ENCODE data around the gene C4orf46. TPM values are rescaled to one million over a fixed set of nuclear protein-coding genes. Genes with fewer than 3 reads are reported as not detected.
A peak's percentile ranks its signal among the peaks of the same experiment; 100 is the strongest.
"Not testable (repeated sequence)": the region's sequence is repeated elsewhere in the genome, so short reads cannot be mapped to it uniquely, and the experiment has no call there.

C4orf46 gene
- polyA plus RNA-seq, 5 donors: 16.6 to 34.5 (median 22.6) TPM

GRCh38 chr4:158663255-158663654 is 8.4 kb downstream of the C4orf46 start:
- not testable (repeated sequence) for DNase-seq

DNA sequence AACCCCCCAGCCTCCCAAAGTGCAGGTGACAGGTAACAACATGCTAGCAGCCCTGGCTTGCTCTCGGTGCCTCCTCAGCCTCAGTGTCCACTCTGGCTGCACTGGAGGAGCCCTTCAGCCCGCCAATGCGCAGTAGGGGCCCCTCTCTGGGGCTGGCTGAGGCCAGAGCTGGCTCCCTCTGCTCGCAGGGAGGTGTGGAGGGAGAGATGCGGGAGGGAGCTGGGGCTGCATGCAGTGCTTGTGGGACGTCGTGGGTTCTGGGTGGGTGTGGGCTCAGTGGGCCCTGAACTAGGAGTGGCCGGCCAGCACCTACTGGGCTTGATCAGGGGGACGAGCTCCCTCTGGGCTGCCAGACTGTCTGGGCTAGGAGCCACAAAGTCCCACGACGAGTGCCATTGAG is 14.4 kb downstream of the C4orf46 start:
- no peak for DNase-seq

DNA sequence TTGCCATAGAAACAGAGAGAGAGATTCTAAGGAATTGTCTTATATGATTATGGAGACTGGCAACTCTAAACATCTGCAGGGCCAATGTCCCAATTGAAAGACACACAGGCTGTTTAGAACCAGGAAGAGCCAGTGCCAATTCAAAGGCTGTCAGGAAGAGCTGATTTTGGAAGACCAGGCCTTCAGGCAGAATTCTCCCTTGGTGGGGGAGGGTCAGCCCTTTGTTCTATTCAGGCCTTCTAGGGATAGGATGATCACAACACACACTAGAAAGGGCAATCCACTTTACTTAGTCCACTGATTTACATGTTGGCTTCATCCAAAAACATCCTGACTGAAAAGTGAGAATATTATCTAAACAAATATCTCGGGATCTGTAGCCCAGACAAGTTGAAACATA is 15.2 kb downstream of the C4orf46 start:
- no peak for DNase-seq

GRCh38 chr4:158652920-158653319 is 18.8 kb downstream of the C4orf46 start:
- DNase-seq: no peak

DNA sequence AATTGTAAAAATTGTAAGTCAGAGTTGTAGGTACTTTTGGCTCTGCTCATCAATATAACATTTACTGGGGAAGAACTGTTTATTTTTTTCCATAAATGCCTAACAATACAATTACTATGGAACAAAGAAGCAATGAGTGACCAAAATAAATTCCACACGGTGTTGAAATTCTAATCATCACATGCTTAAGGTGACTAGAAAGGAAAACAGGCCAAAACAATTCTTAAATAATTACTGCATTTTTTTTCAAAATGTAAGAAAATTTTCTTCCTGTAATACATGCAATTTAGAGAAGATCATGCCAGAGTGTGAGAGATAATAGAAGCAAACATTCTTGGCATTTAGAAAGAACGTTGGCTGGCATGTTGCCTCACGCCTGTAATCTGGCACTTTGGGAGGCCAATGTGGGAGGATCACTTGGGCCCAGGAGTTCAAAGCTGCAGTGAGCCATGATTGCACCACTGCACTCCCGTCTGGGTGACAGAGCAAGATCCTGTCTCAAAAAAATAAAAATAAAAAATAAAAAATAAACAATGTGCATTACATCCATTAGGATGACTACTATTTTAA is 22.5 kb downstream of the C4orf46 start:
- DNase-seq: no peak

DNA sequence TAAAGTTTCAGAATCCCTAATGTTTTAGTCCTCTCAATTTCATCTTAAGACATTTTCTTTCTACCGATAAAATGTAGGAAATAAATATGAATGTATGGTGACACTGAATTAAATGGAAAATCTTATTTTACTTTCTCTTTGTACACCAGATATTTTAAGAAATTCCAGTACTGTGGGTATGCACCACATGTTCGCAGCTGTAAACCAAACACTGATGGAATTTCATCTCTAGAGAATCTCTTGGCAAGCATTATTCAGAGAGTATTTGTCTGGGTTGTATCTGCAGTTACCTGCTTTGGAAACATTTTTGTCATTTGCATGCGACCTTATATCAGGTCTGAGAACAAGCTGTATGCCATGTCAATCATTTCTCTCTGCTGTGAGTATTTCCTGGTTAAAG is 26.9 kb downstream of the C4orf46 start:
- no peak for DNase-seq

- no peak for DNase-seq
These were observed 27.3 kb downstream of the C4orf46 start for GRCh38 chr4:158644356-158644755.

- DNase-seq: no peak
These were observed 35.1 kb downstream of the C4orf46 start for GRCh38 chr4:158636619-158637018.

- DNase-seq: no peak
These were observed 40.8 kb downstream of the C4orf46 start for GRCh38 chr4:158630893-158631292.

DNA sequence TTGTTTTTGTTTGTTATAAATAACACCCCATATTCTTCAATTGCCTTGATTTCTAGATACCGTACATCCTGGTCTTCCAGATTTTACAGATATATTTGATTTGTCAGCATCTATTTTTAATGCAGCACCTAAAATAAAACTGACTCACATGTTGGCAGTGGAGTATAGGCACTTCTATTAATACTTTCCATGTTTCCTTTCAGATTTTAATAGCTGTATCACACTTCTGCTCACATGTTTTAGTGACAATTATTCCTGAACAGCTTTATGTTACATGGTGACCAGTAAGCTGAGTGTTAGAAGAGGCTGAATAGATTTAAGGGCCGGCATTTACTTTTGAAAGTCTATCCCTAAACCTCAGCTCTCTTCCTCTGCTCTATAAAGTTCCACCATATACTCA is 46.1 kb downstream of the C4orf46 start:
- DNase-seq: no peak

DNA sequence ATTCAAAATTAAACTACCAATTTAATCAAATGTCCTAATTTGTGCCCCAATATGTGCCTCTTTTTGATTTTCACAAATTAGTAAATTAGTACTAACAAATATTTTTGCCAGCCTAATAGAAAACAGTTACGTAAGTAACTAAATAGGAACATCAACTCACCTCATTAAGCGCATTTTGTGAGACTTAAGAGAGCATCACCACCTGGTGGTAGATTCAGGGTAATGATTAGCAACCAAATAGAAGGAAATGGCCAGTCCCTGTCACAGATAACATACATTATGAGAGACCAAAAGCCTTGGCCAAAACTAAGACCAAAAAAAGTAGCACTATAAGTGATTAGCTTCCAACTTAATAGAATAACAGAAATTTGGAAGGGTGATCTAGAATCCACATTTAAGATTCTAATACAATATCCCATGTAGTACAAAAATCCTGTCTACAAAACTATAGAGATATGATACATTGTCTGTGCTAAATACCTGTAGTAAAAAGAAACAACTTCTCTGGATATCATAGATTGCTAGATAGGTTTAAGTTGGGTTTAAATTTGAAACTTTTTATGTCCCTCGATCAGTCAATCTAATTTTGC is 46.7 kb downstream of the C4orf46 start:
- DNase-seq: peak; percentile 10 to 11

GRCh38 chr4:158622251-158622650 is 49.4 kb downstream of the C4orf46 start:
- DNase-seq: no peak

DNA sequence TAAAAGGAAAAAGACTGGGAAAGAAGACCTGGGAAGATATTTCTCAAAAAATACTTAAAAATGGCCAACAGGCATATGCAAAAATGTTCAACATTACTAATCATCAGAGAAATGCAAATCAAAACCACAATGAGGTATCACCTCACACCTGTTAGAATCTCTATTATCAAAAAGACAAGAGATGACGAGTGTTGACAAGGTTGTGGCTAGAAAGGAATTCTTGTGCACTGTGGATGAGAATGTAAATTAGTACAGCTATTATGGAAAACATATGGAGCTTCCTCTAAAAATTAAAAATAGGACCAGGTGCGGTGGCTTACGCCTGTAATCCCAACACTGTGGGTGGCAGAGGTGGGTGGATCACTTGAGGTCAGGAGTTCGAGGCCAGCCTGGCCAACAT is 50.0 kb downstream of the C4orf46 start:
- DNase-seq: no peak

DNA sequence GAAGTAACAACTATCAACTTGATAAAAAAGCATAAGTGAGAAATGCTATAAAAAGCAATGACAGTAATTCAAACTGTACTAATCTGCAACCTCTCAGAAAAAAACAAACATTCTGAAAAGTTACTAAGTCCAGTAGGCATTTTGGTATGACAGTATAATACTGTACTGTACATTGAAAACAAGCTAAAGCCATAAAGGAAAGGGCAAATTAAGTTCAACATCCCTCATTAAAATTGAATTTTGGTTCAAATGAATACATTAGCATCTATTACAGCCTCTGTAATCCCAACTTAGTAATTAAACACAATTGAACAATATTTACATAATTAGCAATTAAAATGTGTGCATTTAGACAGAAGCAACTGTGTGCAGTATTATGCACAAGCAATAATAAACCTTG is 53.7 kb downstream of the C4orf46 start:
- DNase-seq: no peak

Other genes starting within 250 kb of the C4orf46 start
- 1 to 10 TPM; 5.8 to 9.8 (median 8.0) TPM for gene RXFP1, start 150.0 kb downstream of the C4orf46 start, polyA plus RNA-seq (ENCODE audit: insufficient read depth in 1 of 5, insufficient read length in 5 of 5, low replicate concordance in 1 of 5)
- 10 to 100 TPM; 17.8 to 35.1 (median 26.9) TPM for gene ETFDH, start 409 bp upstream of the C4orf46 start, polyA plus RNA-seq (ENCODE audit: insufficient read depth in 1 of 5, insufficient read length in 5 of 5, low replicate concordance in 1 of 5)
- 10 to 100 TPM; 52.8 to 65.0 (median 57.6) TPM for gene PPID, start 51.5 kb upstream of the C4orf46 start, polyA plus RNA-seq (ENCODE audit: insufficient read depth in 1 of 5, insufficient read length in 5 of 5, low replicate concordance in 1 of 5)
- 10 to 100 TPM; 19.5 to 34.6 (median 29.0) TPM for gene FNIP2, start 97.1 kb upstream of the C4orf46 start, polyA plus RNA-seq (ENCODE audit: insufficient read depth in 1 of 5, insufficient read length in 5 of 5, low replicate concordance in 1 of 5)

Measured in right lung (tissue), 5 donors.